GM23338 (cell line): ENCODE data around the gene SLC39A11. TPM values are rescaled to one million over a fixed set of nuclear protein-coding genes. Genes with fewer than 3 reads are reported as not detected.

Source experiments
- ATAC-seq: fragments of 200-7000 bp; cut with Tn5 transposase; 3 replicates; pipeline ENCODE4 v1.9.1; 2020
- DNase-seq: peaks from one replicate; pipeline ENCODE4 v3.0.0-alpha.2; 2015; ENCODE audit warnings: low spot score
- H2AFZ ChIP-seq: fragments of 200-600 bp; sonication (generic); 2 replicates; pipeline ENCODE4 v1.8.0; 2016; ENCODE audit warnings: antibody characterized with exemption, mild to moderate bottlenecking, moderate library complexity
- H3F3A ChIP-seq: fragments of 200-600 bp; sonication (generic); replicated peaks from 2 replicates; pipeline ENCODE4 v1.8.0; 2017; ENCODE audit warnings: antibody characterized with exemption, mixed run types, low read depth
- H3K27ac ChIP-seq: fragments of 200-600 bp; sonication (generic); 2 replicates; pipeline ENCODE4 v1.6.1; 2016; ENCODE audit warnings: low read depth
- H3K27me3 ChIP-seq: fragments of 200-600 bp; sonication (generic); 2 replicates; pipeline ENCODE4 v1.8.0; 2016; ENCODE audit warnings: mild to moderate bottlenecking, mixed run types, moderate library complexity; ENCODE audit not compliant: insufficient read depth
- H3K36me3 ChIP-seq: fragments of 200-600 bp; sonication (generic); 2 replicates; pipeline ENCODE4 v1.8.0; 2016; ENCODE audit warnings: mild to moderate bottlenecking; ENCODE audit not compliant: insufficient read depth
- H3K4me1 ChIP-seq: fragments of 200-600 bp; sonication (generic); 2 replicates; pipeline ENCODE4 v1.8.0; 2016; ENCODE audit warnings: mild to moderate bottlenecking, moderate library complexity; ENCODE audit not compliant: insufficient read depth
- H3K4me2 ChIP-seq: fragments of 200-600 bp; sonication (generic); 2 replicates; pipeline ENCODE4 v1.7.1; 2017; ENCODE audit warnings: mixed run types
- H3K4me3 ChIP-seq: fragments of 200-600 bp; sonication (generic); 2 replicates; pipeline ENCODE4 v1.6.1; 2016; ENCODE audit warnings: mixed run types
- H3K79me2 ChIP-seq: fragments of 200-600 bp; sonication (generic); replicated peaks from 2 replicates; pipeline ENCODE4 v1.8.0; 2017; ENCODE audit warnings: mild to moderate bottlenecking; ENCODE audit not compliant: insufficient read depth
- H3K9me2 ChIP-seq: fragments of 200-600 bp; sonication (generic); 2 replicates; pipeline ENCODE4 v1.8.0; 2017; ENCODE audit not compliant: insufficient read depth
- H4K20me1 ChIP-seq: fragments of 200-600 bp; sonication (generic); replicated peaks from 2 replicates; pipeline ENCODE4 v1.8.0; 2017; ENCODE audit warnings: mild to moderate bottlenecking; ENCODE audit not compliant: insufficient read depth
- H3K27ac Mint-ChIP-seq: 2 replicates; pipeline ENCODE4 v1.8.0; 2020; ENCODE audit warnings: inconsistent platforms, mild to moderate bottlenecking, moderate library complexity, mixed read lengths
- H3K27me3 Mint-ChIP-seq: 3 replicates; pipeline ENCODE4 v1.8.0; 2022; ENCODE audit warnings: low read depth, mild to moderate bottlenecking, moderate library complexity, mixed read lengths, inconsistent platforms; ENCODE audit not compliant: insufficient read depth, poor library complexity
- H3K36me3 Mint-ChIP-seq: 3 replicates; pipeline ENCODE4 v1.8.0; 2021; ENCODE audit warnings: low read depth, mild to moderate bottlenecking, inconsistent platforms, moderate library complexity, mixed read lengths
- H3K4me1 Mint-ChIP-seq: 3 replicates; pipeline ENCODE4 v1.8.0; 2020; ENCODE audit warnings: mild to moderate bottlenecking, inconsistent platforms, mixed read lengths
- H3K4me3 Mint-ChIP-seq: 3 replicates; pipeline ENCODE4 v1.8.0; 2021; ENCODE audit warnings: moderate library complexity, mild to moderate bottlenecking, inconsistent platforms, mixed read lengths
- H3K9me3 Mint-ChIP-seq: 3 replicates; pipeline ENCODE4 v1.8.0; 2020; ENCODE audit warnings: moderate library complexity, mild to moderate bottlenecking, inconsistent platforms, mixed read lengths
- CREB1 ChIP-seq: fragments of 250-450 bp; sonication (Bioruptor Pico); IDR thresholded peaks from 2 replicates; pipeline ENCODE4 v1.5.0; 2020; ENCODE audit warnings: low read depth, mild to moderate bottlenecking, moderate library complexity
- EZH2phosphoT487 ChIP-seq: fragments of 200-600 bp; sonication (generic); IDR thresholded peaks from one replicate; pipeline ENCODE4 v1.8.1; 2018; ENCODE audit warnings: antibody characterized with exemption; ENCODE audit not compliant: unreplicated experiment
- JUNB ChIP-seq: IDR thresholded peaks from one replicate; pipeline ENCODE4 v1.6.1; 2016; ENCODE audit warnings: antibody characterized with exemption; ENCODE audit not compliant: unreplicated experiment
- NANOG ChIP-seq: IDR thresholded peaks from 2 replicates; pipeline ENCODE4 v1.6.1; 2016; ENCODE audit warnings: antibody characterized with exemption, borderline replicate concordance
- POLR2AphosphoS5 ChIP-seq: IDR thresholded peaks from 2 replicates; pipeline ENCODE4 v1.6.1; 2016; ENCODE audit warnings: antibody characterized with exemption, low read depth
- STAT1 ChIP-seq: IDR thresholded peaks from one replicate; pipeline ENCODE4 v1.6.1; 2016; ENCODE audit warnings: antibody characterized with exemption; ENCODE audit not compliant: unreplicated experiment
- ZNF331 ChIP-seq: fragments of 250-450 bp; sonication (Bioruptor Pico); IDR thresholded peaks from 2 replicates; pipeline ENCODE4 v1.5.0; 2020; ENCODE audit warnings: low read depth, mild to moderate bottlenecking, moderate library complexity
- polyA plus RNA-seq: library from polyadenylated mRNA; unstranded; fragments of >200 nt; fragmentation: Nextera tagmentation; extraction: Ambion mirVana; gene quantifications from 2 replicates; pipeline ENCODE4 v1.2.1, GENCODE V29; 2016
- total RNA-seq: library from RNA; depleted of rRNA; stranded (reverse); fragments of >200 nt; shearing (Covaris generic); gene quantifications from 2 replicates; pipeline ENCODE4 v1.2.3, GENCODE V29; 2014
- TF ChIP-seq, protein P1 (sequence below), 2 experiments: fragments of 200-600 bp in 1 of 2; sonication (generic) in 1 of 2; conservative IDR thresholded peaks; 2 replicates each; pipeline versions ENCODE4 v1.5.1 to v1.6.1; 2016 to 2017; ENCODE audit warnings: antibody characterized with exemption in 2 of 2, low read depth in 2 of 2, mild to moderate bottlenecking in 2 of 2, moderate library complexity in 1 of 2
- TF ChIP-seq, protein P2 (sequence below): IDR thresholded peaks from 2 replicates; pipeline ENCODE4 v1.6.1; 2016; ENCODE audit warnings: antibody characterized with exemption
- TF ChIP-seq, protein P3 (sequence below): IDR thresholded peaks from one replicate; pipeline ENCODE4 v1.6.1; 2018; ENCODE audit warnings: antibody characterized with exemption; ENCODE audit not compliant: unreplicated experiment

SLC39A11 gene
- total and polyA plus RNA-seq, 2 experiments from 2014 or later, result 10.8 to 18.1 TPM

DNA sequence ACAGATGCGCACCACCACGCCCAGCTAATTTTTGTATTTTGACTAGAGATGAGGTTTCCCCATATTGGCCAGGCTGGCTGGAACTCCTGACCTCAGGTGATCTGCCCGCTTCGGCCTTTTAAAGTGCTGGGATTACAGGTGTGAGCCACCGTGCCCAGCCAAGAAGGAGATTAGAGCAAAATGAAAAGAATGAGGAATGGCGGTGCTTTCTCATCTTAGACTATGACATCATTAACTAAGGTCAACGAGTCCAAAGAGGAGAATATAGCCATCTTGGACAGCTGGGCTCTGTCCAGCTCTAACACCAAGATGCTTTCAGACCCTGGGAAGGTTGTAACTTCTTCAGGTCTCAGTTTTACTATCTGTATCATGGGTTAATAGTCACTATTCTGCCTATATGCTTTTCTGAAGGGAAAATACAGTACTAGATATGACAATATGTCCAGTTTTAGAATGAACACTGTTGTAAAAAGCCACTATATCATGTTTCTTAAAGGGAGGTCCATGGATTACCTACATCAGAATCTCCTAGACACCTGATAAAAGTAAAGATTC, 76.7 kb downstream of the SLC39A11 start (continued):
- TF ChIP-seq, protein P1, sequence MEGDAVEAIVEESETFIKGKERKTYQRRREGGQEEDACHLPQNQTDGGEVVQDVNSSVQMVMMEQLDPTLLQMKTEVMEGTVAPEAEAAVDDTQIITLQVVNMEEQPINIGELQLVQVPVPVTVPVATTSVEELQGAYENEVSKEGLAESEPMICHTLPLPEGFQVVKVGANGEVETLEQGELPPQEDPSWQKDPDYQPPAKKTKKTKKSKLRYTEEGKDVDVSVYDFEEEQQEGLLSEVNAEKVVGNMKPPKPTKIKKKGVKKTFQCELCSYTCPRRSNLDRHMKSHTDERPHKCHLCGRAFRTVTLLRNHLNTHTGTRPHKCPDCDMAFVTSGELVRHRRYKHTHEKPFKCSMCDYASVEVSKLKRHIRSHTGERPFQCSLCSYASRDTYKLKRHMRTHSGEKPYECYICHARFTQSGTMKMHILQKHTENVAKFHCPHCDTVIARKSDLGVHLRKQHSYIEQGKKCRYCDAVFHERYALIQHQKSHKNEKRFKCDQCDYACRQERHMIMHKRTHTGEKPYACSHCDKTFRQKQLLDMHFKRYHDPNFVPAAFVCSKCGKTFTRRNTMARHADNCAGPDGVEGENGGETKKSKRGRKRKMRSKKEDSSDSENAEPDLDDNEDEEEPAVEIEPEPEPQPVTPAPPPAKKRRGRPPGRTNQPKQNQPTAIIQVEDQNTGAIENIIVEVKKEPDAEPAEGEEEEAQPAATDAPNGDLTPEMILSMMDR (conservative IDR thresholded peaks at IDR 0.05; ENCODE audit: low read depth in 2 of 2), result no peak
- TF ChIP-seq, protein P2, sequence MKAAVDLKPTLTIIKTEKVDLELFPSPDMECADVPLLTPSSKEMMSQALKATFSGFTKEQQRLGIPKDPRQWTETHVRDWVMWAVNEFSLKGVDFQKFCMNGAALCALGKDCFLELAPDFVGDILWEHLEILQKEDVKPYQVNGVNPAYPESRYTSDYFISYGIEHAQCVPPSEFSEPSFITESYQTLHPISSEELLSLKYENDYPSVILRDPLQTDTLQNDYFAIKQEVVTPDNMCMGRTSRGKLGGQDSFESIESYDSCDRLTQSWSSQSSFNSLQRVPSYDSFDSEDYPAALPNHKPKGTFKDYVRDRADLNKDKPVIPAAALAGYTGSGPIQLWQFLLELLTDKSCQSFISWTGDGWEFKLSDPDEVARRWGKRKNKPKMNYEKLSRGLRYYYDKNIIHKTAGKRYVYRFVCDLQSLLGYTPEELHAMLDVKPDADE, result no peak
- TF ChIP-seq CREB1 (CRISPR knock-in tag) (no peak), NANOG (no peak)

DNA sequence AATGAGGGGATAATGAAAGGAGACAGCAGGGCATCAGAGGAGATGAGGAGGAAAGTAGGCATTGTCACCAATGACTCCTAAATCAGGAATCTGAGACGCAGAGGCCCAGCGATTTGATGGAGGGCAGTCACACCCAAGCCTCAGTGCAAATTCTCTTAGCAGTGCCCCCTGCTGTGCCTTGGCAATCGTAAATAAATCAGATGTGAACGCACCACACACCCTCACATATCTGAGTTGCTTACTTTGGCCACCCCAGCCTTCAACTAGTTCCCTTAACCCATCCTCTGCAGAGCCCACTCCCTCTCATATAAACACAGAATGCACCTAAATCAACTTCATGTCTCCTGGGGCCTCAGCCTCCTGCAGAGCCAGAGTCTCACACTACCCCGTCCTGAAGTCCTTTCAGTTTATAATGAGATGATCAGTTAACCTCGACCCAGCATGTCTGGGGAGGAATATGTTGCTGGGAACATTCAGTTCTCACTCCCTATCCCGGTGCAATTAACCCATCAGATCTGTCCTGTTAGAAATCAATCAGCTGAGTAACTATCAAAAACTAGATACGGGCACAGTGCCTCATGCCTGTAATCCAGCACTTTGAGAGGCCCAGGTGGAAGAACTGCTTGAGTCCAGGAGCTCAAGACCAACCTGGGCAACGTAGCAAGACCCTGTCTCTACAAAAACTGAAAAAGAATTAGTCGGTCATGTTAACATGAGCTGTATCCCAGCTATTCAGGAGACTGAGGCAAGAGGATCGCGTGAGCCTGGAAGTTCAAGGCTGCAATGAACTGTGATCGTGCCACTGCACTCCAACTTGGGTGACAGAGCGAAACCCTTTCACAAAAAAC, 78.4 kb downstream of the SLC39A11 start:
- Mint-ChIP-seq H3K36me3 (peaks cover 3% of the 10 kb centered on the region), H3K27me3 (no peaks in the 10 kb centered on the region), H3K4me3 (no peak overlapping the region), H3K27ac (peak overlapping the region; percentile 50; the same call in 1 of the 2 replicates), H3K4me1 (peaks cover 10% of the 10 kb centered on the region; the same call in 2 of the 3 replicates), H3K9me3 (peaks cover 3% of the 10 kb centered on the region; the same call in 1 of the 3 replicates)
- H3K4me3 ChIP-seq, result no peak overlapping the region
- H2AFZ ChIP-seq, result no peak overlapping the region
- ATAC-seq, result peak; percentile 43
- no peaks in the 10 kb centered on the region for H4K20me1 ChIP-seq
- H3K79me2 ChIP-seq, result no peaks in the 10 kb centered on the region
- peak; percentile 34 for DNase-seq
- H3K27me3 ChIP-seq, result no peaks in the 10 kb centered on the region
- TF ChIP-seq NANOG (no peak), POLR2AphosphoS5 (no peak), EZH2phosphoT487 (no peak), STAT1 (no peak), CREB1 (CRISPR knock-in tag) (no peak), JUNB (no peak), ZNF331 (CRISPR knock-in tag) (no peak)
- TF ChIP-seq, protein P3, sequence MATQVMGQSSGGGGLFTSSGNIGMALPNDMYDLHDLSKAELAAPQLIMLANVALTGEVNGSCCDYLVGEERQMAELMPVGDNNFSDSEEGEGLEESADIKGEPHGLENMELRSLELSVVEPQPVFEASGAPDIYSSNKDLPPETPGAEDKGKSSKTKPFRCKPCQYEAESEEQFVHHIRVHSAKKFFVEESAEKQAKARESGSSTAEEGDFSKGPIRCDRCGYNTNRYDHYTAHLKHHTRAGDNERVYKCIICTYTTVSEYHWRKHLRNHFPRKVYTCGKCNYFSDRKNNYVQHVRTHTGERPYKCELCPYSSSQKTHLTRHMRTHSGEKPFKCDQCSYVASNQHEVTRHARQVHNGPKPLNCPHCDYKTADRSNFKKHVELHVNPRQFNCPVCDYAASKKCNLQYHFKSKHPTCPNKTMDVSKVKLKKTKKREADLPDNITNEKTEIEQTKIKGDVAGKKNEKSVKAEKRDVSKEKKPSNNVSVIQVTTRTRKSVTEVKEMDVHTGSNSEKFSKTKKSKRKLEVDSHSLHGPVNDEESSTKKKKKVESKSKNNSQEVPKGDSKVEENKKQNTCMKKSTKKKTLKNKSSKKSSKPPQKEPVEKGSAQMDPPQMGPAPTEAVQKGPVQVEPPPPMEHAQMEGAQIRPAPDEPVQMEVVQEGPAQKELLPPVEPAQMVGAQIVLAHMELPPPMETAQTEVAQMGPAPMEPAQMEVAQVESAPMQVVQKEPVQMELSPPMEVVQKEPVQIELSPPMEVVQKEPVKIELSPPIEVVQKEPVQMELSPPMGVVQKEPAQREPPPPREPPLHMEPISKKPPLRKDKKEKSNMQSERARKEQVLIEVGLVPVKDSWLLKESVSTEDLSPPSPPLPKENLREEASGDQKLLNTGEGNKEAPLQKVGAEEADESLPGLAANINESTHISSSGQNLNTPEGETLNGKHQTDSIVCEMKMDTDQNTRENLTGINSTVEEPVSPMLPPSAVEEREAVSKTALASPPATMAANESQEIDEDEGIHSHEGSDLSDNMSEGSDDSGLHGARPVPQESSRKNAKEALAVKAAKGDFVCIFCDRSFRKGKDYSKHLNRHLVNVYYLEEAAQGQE, result no peak
- TF ChIP-seq, protein P2, result no peak
- H3K4me1 ChIP-seq, result peaks cover 6% of the 10 kb centered on the region; the same call in 1 of the 2 replicates
- H3K4me2 ChIP-seq, result no peak overlapping the region
- no peaks in the 10 kb centered on the region for H3K9me2 ChIP-seq
- no peak overlapping the region for H3K27ac ChIP-seq
- no peaks in the 10 kb centered on the region for H3F3A ChIP-seq
- 0 out of 2 replicates have a peak, but pooled peaks cover 5% of the 10 kb centered on the region for H3K36me3 ChIP-seq
